AG09309 (cell line): ENCODE data around the gene PHACTR3.

Experiments
- DNase-seq: peaks from one replicate; pipeline ENCODE4 v3.0.0-alpha.2; 2010; ENCODE audit warnings: low read depth
- H3K4me3 ChIP-seq: 2 replicates; pipeline ENCODE4 v1.5.1; 2011; ENCODE audit warnings: mild to moderate bottlenecking, low read depth, low read length, moderate library complexity; ENCODE audit not compliant: control insufficient read depth
- CTCF ChIP-seq: IDR thresholded peaks from 2 replicates; pipeline ENCODE4 v1.5.1; 2011; ENCODE audit warnings: mild to moderate bottlenecking, low read depth, low read length, inconsistent platforms; ENCODE audit not compliant: insufficient read depth, control insufficient read depth; ENCODE audit errors: missing control alignments

The PHACTR3 gene

DNA sequence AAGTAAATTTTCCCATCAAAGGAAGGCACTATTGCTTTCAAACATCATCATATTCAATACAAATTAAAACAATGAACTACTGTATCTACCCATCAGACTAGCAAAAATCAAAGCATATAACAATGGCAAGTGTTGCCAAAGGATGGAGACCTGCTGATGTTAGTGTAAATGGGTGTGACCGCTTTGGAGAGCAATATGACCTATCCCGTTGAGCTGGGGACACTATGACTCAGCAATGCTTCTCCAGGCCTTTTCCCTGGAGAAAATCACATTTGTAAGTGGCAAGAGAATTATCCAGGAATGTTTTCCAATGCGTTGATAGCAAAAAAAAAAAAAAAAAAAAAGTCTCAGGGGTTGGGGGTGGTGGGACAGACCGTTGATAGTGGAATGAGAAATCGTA, 46.1 kb downstream of the PHACTR3 start:
- no peak for TF ChIP-seq CTCF
- H3K4me3 ChIP-seq: no peak overlapping the region
- DNase-seq: no peak

DNA sequence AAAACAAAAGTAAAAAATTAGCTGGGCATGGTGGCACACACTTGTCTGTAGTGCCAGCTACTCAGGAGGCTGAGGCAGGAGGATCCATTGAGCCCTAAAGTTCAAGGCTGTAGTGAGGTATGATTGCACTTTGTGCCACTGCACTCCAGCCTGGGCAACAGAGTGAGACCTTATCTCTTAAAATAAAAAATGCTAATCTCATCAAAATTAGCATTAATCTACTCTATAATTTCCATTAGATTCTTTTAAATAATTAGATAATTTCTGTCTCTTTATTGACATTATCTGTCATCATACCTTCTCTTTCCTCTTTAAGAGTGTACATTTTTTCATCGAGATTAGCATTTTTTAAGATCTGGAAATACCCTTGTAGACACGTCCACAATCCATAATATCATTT, 48.0 kb downstream of the PHACTR3 start:
- H3K4me3 ChIP-seq: no peak overlapping the region
- no peak for DNase-seq
- no peak for TF ChIP-seq CTCF

DNA sequence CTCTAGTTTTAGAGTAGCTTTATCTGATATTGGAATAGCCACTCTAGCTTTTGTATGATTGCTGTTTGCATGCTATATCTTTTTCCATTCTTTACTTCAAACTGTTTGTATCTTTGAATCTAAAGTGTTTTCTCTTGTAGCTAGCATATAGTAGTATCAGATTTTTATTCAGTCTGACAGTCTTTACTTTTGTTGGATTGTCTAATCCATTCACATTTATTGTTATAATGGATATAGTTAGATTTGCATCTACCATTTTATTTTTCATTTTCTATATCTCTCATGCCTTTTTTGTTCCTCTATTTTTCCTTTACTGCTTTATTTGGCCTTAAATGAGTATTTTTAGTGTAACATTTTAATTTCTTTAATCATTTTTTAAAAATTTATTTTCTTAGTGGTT, 52.1 kb downstream of the PHACTR3 start:
- H3K4me3 ChIP-seq: no peak overlapping the region
- no peak for TF ChIP-seq CTCF
- DNase-seq: no peak

- TF ChIP-seq CTCF: no peak
- H3K4me3 ChIP-seq: no peak overlapping the region
- DNase-seq: no peak
These were observed 53.2 kb downstream of the PHACTR3 start for GRCh38 chr20:59657459-59658046.

DNA sequence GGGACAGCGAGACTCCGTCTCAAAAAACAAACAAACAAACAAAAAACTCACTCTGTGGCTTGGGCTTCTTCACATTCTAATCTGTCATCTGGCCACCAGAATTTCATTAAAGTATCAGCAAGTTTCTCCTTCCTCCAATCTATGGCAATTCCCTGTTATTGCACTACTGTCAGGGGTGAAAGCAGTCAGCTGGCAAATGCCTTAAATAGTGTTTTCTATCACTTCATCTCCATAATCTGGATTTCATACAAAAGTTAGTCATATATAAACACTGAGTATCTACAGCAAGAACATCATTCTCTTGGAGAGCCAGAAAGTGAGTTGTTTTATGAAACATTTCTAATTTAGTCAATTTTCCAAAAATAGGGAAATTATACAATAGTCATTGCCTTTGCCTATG, 56.1 kb downstream of the PHACTR3 start:
- no peak overlapping the region for H3K4me3 ChIP-seq
- no peak for TF ChIP-seq CTCF
- no peak for DNase-seq

GRCh38 chr20:59661153-59661552, 56.8 kb downstream of the PHACTR3 start:
- no peak overlapping the region for H3K4me3 ChIP-seq
- no peak for TF ChIP-seq CTCF
- no peak for DNase-seq

DNA sequence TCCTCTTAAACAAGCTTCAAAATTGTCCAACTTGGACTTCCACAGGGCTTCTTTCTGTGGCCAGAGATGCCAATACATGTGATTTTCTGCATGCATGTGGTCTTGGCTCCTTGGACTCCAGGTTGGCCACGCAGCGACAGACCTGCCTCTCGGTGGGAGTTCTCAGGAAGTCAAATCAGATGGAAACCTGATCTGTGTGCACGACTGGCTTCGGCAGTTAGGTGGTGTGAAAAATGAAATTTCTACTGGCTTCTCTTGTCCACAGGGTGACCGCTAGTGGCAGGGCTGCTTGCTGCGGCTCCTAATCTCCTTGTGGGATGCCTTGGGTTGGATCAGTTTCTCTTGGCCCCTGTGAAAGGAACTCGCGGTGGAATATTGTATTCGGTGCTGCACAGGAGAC, 57.3 kb downstream of the PHACTR3 start:
- DNase-seq: no peak
- no peak overlapping the region for H3K4me3 ChIP-seq
- TF ChIP-seq CTCF: no peak
